OCI-LY1 (cell line): Measurements from ENCODE around the gene LY86.

Experiments
- EZH2 ChIP-seq: fragments of 200-600 bp; sonication (generic), shearing (Covaris generic); IDR thresholded peaks from 2 replicates; pipeline ENCODE4 v1.8.0; 2017; ENCODE audit warnings: borderline replicate concordance, mixed run types, mild to moderate bottlenecking, antibody characterized with exemption, low read length, moderate library complexity, mixed read lengths
- TF ChIP-seq, protein P1 (sequence below): fragments of 200-600 bp; sonication (generic), shearing (Covaris generic); IDR thresholded peaks from 2 replicates; pipeline ENCODE4 v1.5.1; 2017; ENCODE audit warnings: mild to moderate bottlenecking, antibody characterized with exemption, low read length, moderate library complexity, mixed read lengths

DNA sequence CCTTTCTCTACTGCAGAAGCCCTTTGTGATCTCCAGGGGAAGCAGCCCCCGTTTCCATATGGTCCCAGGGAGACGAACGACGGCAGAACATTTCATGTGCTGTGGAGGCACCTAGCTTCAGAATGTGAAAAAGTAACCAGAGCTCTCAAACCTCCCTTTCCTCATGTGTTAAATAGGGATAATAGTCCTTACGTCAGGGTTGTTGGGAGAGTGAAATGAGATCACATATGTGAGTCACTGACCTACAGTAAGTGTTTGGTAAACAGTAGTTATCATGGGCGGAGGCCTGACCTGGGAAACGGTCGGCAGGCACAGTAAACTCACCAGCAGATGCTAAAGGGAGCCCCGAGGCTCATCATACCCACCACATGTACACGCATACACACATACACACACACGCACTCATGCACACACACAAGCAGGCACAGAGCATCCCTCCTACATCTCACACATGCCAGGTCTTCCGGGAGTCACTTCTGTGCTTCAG, 89.7 kb downstream of the LY86 start:
- TF ChIP-seq, protein P1, sequence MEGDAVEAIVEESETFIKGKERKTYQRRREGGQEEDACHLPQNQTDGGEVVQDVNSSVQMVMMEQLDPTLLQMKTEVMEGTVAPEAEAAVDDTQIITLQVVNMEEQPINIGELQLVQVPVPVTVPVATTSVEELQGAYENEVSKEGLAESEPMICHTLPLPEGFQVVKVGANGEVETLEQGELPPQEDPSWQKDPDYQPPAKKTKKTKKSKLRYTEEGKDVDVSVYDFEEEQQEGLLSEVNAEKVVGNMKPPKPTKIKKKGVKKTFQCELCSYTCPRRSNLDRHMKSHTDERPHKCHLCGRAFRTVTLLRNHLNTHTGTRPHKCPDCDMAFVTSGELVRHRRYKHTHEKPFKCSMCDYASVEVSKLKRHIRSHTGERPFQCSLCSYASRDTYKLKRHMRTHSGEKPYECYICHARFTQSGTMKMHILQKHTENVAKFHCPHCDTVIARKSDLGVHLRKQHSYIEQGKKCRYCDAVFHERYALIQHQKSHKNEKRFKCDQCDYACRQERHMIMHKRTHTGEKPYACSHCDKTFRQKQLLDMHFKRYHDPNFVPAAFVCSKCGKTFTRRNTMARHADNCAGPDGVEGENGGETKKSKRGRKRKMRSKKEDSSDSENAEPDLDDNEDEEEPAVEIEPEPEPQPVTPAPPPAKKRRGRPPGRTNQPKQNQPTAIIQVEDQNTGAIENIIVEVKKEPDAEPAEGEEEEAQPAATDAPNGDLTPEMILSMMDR, result no peak
- no peak for TF ChIP-seq EZH2
